Mucosa of gallbladder (tissue), 1 donor: ENCODE data around the gene FSTL4. TPM values are rescaled to one million over a fixed set of nuclear protein-coding genes. Genes with fewer than 3 reads are reported as not detected.

Experiments
- DNase-seq: peaks from one replicate; pipeline ENCODE4 v3.0.0-alpha.2; 2020; ENCODE audit warnings: low spot score
- total RNA-seq: library from RNA; stranded (reverse); gene quantifications from one replicate; pipeline ENCODE4 v1.2.1, GENCODE V29; 2021
- donor health status: DM: no; HTN: no; CAD: no.

FSTL4 gene
- total RNA-seq, 1 donor from 2014 or later = 0.58 TPM

GRCh38 chr5:133367984-133368383, 244.4 kb downstream of the FSTL4 start:
- DNase-seq = peak; percentile 9

- peak; percentile 13 for DNase-seq
Measured at GRCh38 chr5:133367071-133367786, 245.1 kb downstream of the FSTL4 start.

GRCh38 chr5:133366438-133366837, 245.9 kb downstream of the FSTL4 start:
- DNase-seq = no peak

GRCh38 chr5:133365738-133366137, 246.6 kb downstream of the FSTL4 start:
- no peak for DNase-seq

GRCh38 chr5:133364936-133365707, 247.2 kb downstream of the FSTL4 start:
- DNase-seq = peak; percentile 8

GRCh38 chr5:133363807-133364587, 248.3 kb downstream of the FSTL4 start:
- peak; percentile 5 for DNase-seq

- no peak for DNase-seq
Measured at GRCh38 chr5:133362438-133362837, 249.9 kb downstream of the FSTL4 start.

- DNase-seq = no peak
Measured at GRCh38 chr5:133361922-133362321, 250.4 kb downstream of the FSTL4 start.

- no peak for DNase-seq
Measured at GRCh38 chr5:133360693-133361472, 251.5 kb downstream of the FSTL4 start.

GRCh38 chr5:133359861-133360260, 252.5 kb downstream of the FSTL4 start:
- DNase-seq = no peak

GRCh38 chr5:133358271-133358670, 254.1 kb downstream of the FSTL4 start:
- no peak for DNase-seq

GRCh38 chr5:133357758-133358157, 254.6 kb downstream of the FSTL4 start:
- no peak for DNase-seq

- DNase-seq = no peak
Measured at GRCh38 chr5:133356984-133357421, 255.3 kb downstream of the FSTL4 start.

GRCh38 chr5:133356396-133356983, 255.9 kb downstream of the FSTL4 start:
- DNase-seq = peak; percentile 6

- DNase-seq = no peak
Measured at GRCh38 chr5:133354323-133355185, 257.8 kb downstream of the FSTL4 start.

- no peak for DNase-seq
Measured at GRCh38 chr5:133353741-133354140, 258.6 kb downstream of the FSTL4 start.

GRCh38 chr5:133348406-133348805, 263.9 kb downstream of the FSTL4 start:
- DNase-seq = no peak

- no peak for DNase-seq
Measured at GRCh38 chr5:133347039-133347438, 265.3 kb downstream of the FSTL4 start.

- no peak for DNase-seq
Measured at GRCh38 chr5:133344266-133344665, 268.1 kb downstream of the FSTL4 start.

- DNase-seq = no peak
Measured at GRCh38 chr5:133343196-133343595, 269.1 kb downstream of the FSTL4 start.
